NCI-H69 (cell line): ENCODE results near the gene ING3.
A peak's percentile ranks its signal among the peaks of the same experiment; 100 is the strongest.
"Not testable (repeated sequence)": the region's sequence is repeated elsewhere in the genome, so short reads cannot be mapped to it uniquely, and the experiment has no call there.

ENCODE experiments used
- DNase-seq: peaks from one replicate; lab custom pipeline; 2025; lab: John Stamatoyannopoulos, UW

Gene ING3

GRCh38 chr7:121002048-121002756, 51.6 kb downstream of the ING3 start:
- DNase-seq, result peak; percentile 20

DNA sequence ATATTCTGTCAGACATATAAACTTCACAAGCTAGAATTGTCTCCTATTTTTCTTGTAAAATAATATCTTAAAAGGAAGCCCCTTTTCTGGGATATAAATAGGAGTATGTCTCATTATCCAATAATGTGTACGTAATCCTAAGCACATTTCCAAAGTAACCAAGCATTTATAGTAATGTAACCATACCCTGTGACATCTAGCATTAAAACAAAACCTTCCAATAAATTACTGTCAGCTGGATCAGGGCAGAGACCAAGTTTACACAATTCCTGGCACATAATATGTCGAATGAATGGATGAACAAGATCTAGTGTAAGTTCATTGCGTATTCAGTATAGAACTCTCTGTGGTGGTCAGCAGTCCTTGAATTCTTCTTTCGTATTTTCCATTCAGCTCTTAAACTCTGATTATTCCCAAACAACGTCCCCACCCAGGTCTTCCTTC, 52.2 kb downstream of the ING3 start:
- DNase-seq, result peak; percentile 36

DNA sequence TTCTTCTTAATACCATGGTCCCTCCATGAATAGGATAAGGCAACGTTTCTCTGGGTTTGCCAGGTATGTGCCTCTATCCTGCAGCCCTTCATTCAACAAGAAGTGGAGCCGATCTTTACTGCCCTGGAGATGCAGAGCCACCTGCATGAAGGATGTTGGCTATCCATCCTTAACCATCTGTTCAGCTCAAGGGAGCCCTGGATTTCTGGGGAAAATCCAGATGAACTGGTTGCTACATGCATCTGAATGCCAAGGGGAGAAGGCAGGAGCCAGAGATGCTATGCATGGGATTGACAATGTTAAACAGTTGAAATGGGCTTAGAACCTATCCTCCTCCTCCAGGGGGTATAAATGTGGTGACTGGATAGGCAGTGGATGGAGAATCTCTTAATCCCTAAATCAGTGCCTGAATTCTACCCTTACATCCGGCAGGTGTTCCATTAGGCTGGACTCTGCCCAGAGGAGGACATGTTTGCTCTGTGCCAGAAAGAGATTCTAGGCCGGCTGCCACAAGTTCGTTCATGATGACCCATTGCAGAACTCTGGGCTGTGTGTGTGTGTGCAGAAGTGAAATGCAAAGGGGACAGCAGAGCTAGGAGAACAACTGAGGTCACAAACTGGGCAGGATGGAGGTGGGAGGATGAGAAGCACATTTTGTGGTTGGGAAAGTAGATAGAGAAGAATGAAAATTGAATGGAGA, 53.6 kb downstream of the ING3 start:
- DNase-seq, result peak; percentile 23

- not testable (repeated sequence) for DNase-seq
Measured at GRCh38 chr7:121005058-121005457, 54.5 kb downstream of the ING3 start.

- DNase-seq, result no peak
Measured at GRCh38 chr7:121005996-121006584, 55.5 kb downstream of the ING3 start.

GRCh38 chr7:121006711-121007315, 56.2 kb downstream of the ING3 start:
- no peak for DNase-seq

DNA sequence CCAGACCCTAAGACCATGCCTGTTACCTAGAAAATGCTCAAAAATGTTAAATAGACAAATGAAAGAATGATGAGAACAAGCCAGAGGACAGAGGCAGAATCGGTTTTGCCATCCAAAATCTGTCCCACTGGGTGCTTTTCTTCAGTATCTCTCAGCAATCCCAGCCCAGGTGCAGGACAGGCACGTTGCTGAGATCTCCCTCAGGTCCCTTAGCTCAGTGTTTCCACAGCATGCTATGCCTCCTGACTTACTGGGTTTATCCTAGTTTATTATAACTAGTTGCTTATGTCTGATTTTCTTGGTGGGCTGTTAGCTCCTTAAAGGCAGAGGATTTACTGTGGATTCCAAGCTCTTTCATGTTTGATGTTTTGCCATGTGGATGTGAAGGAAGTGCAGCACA, 58.2 kb downstream of the ING3 start:
- DNase-seq, result no peak

- DNase-seq, result no peak
Measured at GRCh38 chr7:121011401-121011800, 60.8 kb downstream of the ING3 start.

DNA sequence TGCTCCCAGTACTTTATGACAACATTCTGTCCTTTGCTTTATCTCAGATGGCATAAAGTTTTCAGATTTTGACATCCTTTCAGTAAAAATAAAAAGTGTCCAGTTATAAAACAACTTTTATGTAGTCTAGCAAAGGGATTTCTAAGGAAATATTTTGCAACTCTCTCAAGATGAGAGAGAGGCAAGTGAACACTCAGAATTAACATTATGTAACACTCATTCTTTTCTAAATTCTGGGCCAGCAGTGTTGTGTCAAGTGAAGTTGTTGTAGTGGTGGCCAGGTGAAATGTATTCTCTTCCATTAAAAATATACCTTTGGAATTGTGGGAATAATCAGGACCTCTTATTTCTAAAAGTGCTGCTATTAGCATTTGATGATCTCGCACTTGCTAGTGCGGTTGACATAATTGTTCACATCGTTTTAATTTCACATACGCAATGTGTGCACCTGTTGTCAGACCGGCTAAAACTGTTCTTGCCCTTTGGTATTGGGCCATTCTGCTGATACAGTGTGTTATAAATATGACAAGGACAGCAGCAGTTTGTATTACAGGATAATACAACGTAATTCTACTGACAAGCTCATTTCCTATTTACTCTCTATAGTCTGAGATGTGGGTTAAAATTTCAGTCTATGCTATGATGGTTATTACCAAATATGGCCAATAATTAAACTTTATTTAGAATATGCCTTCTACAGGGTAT, 61.7 kb downstream of the ING3 start:
- no peak for DNase-seq

DNA sequence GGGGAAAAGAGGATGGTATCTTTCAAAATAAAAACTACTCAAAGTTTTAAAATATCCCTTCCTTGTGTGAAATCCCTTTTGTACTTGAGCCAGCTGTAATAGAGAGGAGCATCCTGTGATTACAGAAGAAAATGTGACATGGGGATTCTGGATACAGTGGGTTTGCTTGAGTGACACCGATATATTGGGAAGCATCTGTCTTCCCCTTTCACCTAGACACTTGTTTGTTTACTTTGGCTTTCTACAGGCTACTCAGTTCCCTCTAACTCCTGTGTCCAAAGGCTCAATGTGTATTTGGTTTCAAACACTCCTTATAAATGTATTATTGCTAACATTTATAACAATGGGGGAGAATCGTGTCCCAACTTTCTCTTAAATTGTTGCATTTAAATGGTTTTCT, 62.3 kb downstream of the ING3 start:
- DNase-seq, result peak; percentile 23

DNA sequence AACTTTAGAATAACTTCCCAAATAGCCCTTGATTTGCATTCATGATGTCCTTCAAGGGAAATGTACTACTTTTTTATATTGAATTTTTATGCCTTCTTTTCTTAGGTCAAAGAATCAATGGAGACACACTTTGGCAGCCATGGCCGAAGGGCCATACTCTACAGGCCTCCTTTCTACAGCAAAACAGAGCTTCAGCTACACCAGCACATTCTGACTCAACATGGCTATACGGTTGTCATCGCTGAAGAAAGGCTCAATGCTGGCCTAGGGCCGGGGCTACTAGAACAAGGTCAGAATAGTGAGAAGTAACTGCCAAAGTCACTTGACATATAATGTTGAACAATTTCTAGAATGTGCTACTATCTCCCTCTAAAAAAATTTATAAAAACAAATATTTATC, 65.0 kb downstream of the ING3 start:
- DNase-seq, result no peak

DNA sequence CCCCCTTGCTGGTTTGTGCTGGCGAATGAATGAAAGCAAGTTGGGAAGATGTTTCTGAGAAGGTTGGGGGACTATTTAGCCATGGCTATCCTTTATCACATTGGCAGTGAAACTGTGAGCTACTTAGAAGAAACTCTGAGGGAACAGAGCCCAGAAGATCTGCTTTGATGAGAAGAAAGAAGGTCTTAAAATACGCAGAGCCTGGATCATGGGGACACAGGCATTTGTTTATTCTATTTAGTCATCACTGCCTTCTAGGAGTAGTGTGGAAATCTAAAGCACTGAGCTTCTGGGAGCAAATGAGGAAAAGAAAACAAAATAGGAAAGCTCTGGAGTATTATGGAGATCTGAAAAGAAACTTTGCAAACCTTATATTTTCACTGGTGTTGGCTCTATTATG, 66.4 kb downstream of the ING3 start:
- DNase-seq, result no peak

- DNase-seq, result no peak
Measured at GRCh38 chr7:121017586-121017985, 67.0 kb downstream of the ING3 start.

GRCh38 chr7:121019018-121019417, 68.4 kb downstream of the ING3 start:
- no peak for DNase-seq

- no peak for DNase-seq
Measured at GRCh38 chr7:121020249-121020988, 69.8 kb downstream of the ING3 start.

- DNase-seq, result no peak
Measured at GRCh38 chr7:121020989-121021969, 70.7 kb downstream of the ING3 start.

DNA sequence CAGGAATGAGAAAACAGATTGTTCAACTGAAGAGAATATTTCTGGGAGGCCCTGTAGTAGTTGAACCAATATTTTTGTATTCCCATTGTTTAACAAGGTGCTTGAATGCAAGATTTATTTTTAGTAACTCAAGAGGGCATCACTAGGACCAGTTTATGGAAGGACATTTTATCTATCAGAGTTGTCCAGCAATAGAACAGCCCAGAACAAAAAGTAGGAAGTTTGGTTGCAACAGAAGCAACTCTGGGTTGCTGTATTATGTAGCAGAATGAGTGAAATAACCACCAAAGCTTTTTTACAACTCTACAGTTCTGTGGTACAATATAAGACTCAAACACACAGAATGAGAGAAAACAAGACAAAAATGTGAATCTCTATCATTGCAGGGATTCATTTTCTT, 72.6 kb downstream of the ING3 start:
- DNase-seq, result no peak

- peak; percentile 58 for DNase-seq
Measured at GRCh38 chr7:121023683-121024511, 73.3 kb downstream of the ING3 start.

DNA sequence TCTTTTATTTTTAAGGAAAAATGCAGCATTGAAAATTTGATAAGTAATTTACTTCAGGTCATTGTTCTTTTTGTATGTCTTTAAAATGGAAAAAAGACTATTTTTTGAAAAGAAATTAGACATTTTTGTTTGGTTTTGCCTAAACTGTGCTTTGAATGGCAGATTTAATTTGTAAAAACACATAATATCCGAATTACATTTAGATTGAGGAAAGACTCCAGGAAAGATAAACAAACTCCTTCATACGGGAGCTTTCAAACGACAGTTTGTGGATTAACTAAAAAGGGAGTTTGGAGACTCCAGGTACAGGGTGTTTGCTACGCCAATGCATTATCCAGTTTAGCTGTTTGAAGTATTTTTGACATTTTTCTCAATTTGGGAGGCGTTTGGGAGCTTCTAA, 74.0 kb downstream of the ING3 start:
- DNase-seq, result no peak
